ENCODE measurements around the gene DCXR.
A peak's percentile ranks its signal among the peaks of the same experiment; 100 is the strongest.

GRCh38 chr17:82030470-82031302, 6.8 kb downstream of the DCXR start:
- TF ChIP-seq CTCF (IDR thresholded peaks at IDR 0.05) (peak; percentile 92 to 97 (median 95)), EP300 (IDR thresholded peaks at IDR 0.05; ENCODE audit: low read depth) (no peak)

Measured in transverse colon (tissue), 3 donors.